ENCODE results near the gene PCNX2. TPM values are rescaled to one million over a fixed set of nuclear protein-coding genes. Genes with fewer than 3 reads are reported as not detected.

PCNX2 gene
- total and polyA plus RNA-seq, 2 of the 13 experiments (the other 11 are each of a cell fraction or from before 2014, with no cell fraction given): 0.11 to 0.42 TPM

GRCh38 chr1:233006108-233006507 lies 289.4 kb downstream of the PCNX2 start:
- CTCF ChIA-PET (ENCODE audit: low intra/inter-chr PET ratio, low total read pairs): no interaction called here
- DNase-seq (ENCODE audit: low spot score) (no peak), FAIRE-seq (no peak), ATAC-seq (no peak)
- intact Hi-C loops (cut with micrococcal nuclease; ENCODE audit: unreplicated experiment): no loop called here
- WGBS (ENCODE audit: low lambda C conversion rate): 39% methylated on average over 6 of the region's 6 CpGs
- Histone ChIP-seq H3K36me3 (replicated peaks in 1 of 2; ENCODE audit: control insufficient read depth in 1 of 2, insufficient read depth in 2 of 2, low read length in 2 of 2) (no peaks in the 10 kb centered on the region), H3K9me3 (ENCODE audit: low read length) (no peaks in the 10 kb centered on the region), H3K79me2 (ENCODE audit: insufficient read depth, low read length) (no peaks in the 10 kb centered on the region), H4K20me1 (ENCODE audit: insufficient read depth, low read length) (no peaks in the 10 kb centered on the region), H3K27ac (ENCODE audit: extremely low read length, insufficient read depth, low read length) (no peak overlapping the region), H3K4me2 (ENCODE audit: low read depth, low read length) (no peak overlapping the region), H3K27me3 (ENCODE audit: control insufficient read depth in 1 of 2, insufficient read depth in 2 of 2, low read length in 2 of 2) (peaks cover 0 to 8% of the 10 kb centered on the region in 2 experiments; a peak in 2 of 5 replicates), H3K9ac (ENCODE audit: insufficient read depth, low read depth, low read length) (no peak overlapping the region), H2AFZ (ENCODE audit: low read length) (no peak overlapping the region), H3K4me3 (replicated peaks in 1 of 3; ENCODE audit: insufficient read depth in 1 of 3, low read depth in 2 of 3, low read length in 3 of 3) (no peak overlapping the region), H3K4me1 (ENCODE audit: insufficient read depth, low read length) (no peaks in the 10 kb centered on the region)
- TF ChIP-seq HOXA5 (CRISPR knock-in tag; IDR thresholded peaks at IDR 0.05): no peak
- no peak for TF ChIP-seq MNT (IDR thresholded peaks at IDR 0.05)
- TF ChIP-seq RBM39 (IDR thresholded peaks at IDR 0.05; ENCODE audit: low read depth, low read length, poor library complexity, severe bottlenecking): no peak
- TF ChIP-seq ZNF224 (CRISPR knock-in tag; IDR thresholded peaks at IDR 0.05): no peak
- TF ChIP-seq CENPT (CRISPR knock-in tag; IDR thresholded peaks at IDR 0.05; ENCODE audit: low read depth): no peak
- no peak for TF ChIP-seq RFXAP (CRISPR knock-in tag; IDR thresholded peaks at IDR 0.05; ENCODE audit: borderline replicate concordance)
- no peak for TF ChIP-seq RCOR2 (CRISPR knock-in tag; IDR thresholded peaks at IDR 0.05)
- TF ChIP-seq ZNF121 (CRISPR knock-in tag; IDR thresholded peaks at IDR 0.05): no peak
- no peak for TF ChIP-seq ZFY (CRISPR knock-in tag; IDR thresholded peaks at IDR 0.05)
- TF ChIP-seq ZBTB49 (CRISPR knock-in tag; IDR thresholded peaks at IDR 0.05; ENCODE audit: borderline replicate concordance): no peak
- TF ChIP-seq NAIF1 (CRISPR knock-in tag; IDR thresholded peaks at IDR 0.05; ENCODE audit: borderline replicate concordance): no peak
- BruUV-seq (replicated peaks): no TSS peak
- in situ Hi-C loops (cut with HindIII; ENCODE audit: extremely low pct_ligation_motif_present, low pct_unique_long_range_greater_than_20kb): no loop called here
- POLR2A ChIA-PET: no interaction called here
